ENCODE measurements around the gene CACNA1E.

CACNA1E gene

GRCh38 chr1:181675918-181676190 lies 192.5 kb downstream of the CACNA1E start:
- TF ChIP-seq REST (IDR thresholded peaks at IDR 0.05; ENCODE audit: insufficient read depth in 1 of 2, low read depth in 2 of 2, low read length in 2 of 2) (no peak), SIN3A (IDR thresholded peaks at IDR 0.05; ENCODE audit: borderline replicate concordance, insufficient read depth, low read length) (no peak), POLR2AphosphoS5 (IDR thresholded peaks at IDR 0.05; ENCODE audit: low read depth, low read length) (no peak), FOXP2 (optimal IDR thresholded peaks at IDR 0.05; ENCODE audit: borderline replicate concordance, extremely low read depth, extremely low read length, insufficient read depth) (no peak), TAF1 (IDR thresholded peaks at IDR 0.05; ENCODE audit: borderline replicate concordance, insufficient read depth, low read length) (no peak)

- TF ChIP-seq FOXP2 (optimal IDR thresholded peaks at IDR 0.05; ENCODE audit: borderline replicate concordance, extremely low read depth, extremely low read length, insufficient read depth), result no peak
- TF ChIP-seq POLR2AphosphoS5 (IDR thresholded peaks at IDR 0.05; ENCODE audit: low read depth, low read length), result no peak
- no peak for TF ChIP-seq REST (IDR thresholded peaks at IDR 0.05; ENCODE audit: insufficient read depth in 1 of 2, low read depth in 2 of 2, low read length in 2 of 2)
- no peak for TF ChIP-seq SIN3A (IDR thresholded peaks at IDR 0.05; ENCODE audit: borderline replicate concordance, insufficient read depth, low read length)
- no peak for TF ChIP-seq TAF1 (IDR thresholded peaks at IDR 0.05; ENCODE audit: borderline replicate concordance, insufficient read depth, low read length)
These were observed 193.0 kb downstream of the CACNA1E start for GRCh38 chr1:181676269-181676668.

- TF ChIP-seq REST (IDR thresholded peaks at IDR 0.05; ENCODE audit: insufficient read depth in 1 of 2, low read depth in 2 of 2, low read length in 2 of 2) (no peak), SIN3A (IDR thresholded peaks at IDR 0.05; ENCODE audit: borderline replicate concordance, insufficient read depth, low read length) (no peak), FOXP2 (optimal IDR thresholded peaks at IDR 0.05; ENCODE audit: borderline replicate concordance, extremely low read depth, extremely low read length, insufficient read depth) (no peak), TAF1 (IDR thresholded peaks at IDR 0.05; ENCODE audit: borderline replicate concordance, insufficient read depth, low read length) (no peak), POLR2AphosphoS5 (IDR thresholded peaks at IDR 0.05; ENCODE audit: low read depth, low read length) (no peak)
These were observed 197.0 kb downstream of the CACNA1E start for GRCh38 chr1:181680332-181680731.

- TF ChIP-seq REST (IDR thresholded peaks at IDR 0.05; ENCODE audit: insufficient read depth in 1 of 2, low read depth in 2 of 2, low read length in 2 of 2) (no peak), SIN3A (IDR thresholded peaks at IDR 0.05; ENCODE audit: borderline replicate concordance, insufficient read depth, low read length) (no peak), POLR2AphosphoS5 (IDR thresholded peaks at IDR 0.05; ENCODE audit: low read depth, low read length) (no peak), TAF1 (IDR thresholded peaks at IDR 0.05; ENCODE audit: borderline replicate concordance, insufficient read depth, low read length) (no peak), FOXP2 (optimal IDR thresholded peaks at IDR 0.05; ENCODE audit: borderline replicate concordance, extremely low read depth, extremely low read length, insufficient read depth) (no peak)
These were observed 197.6 kb downstream of the CACNA1E start for GRCh38 chr1:181680871-181681270.

- TF ChIP-seq REST (IDR thresholded peaks at IDR 0.05; ENCODE audit: insufficient read depth in 1 of 2, low read depth in 2 of 2, low read length in 2 of 2), result no peak
- TF ChIP-seq FOXP2 (optimal IDR thresholded peaks at IDR 0.05; ENCODE audit: borderline replicate concordance, extremely low read depth, extremely low read length, insufficient read depth), result no peak
- no peak for TF ChIP-seq POLR2AphosphoS5 (IDR thresholded peaks at IDR 0.05; ENCODE audit: low read depth, low read length)
- no peak for TF ChIP-seq SIN3A (IDR thresholded peaks at IDR 0.05; ENCODE audit: borderline replicate concordance, insufficient read depth, low read length)
- no peak for TF ChIP-seq TAF1 (IDR thresholded peaks at IDR 0.05; ENCODE audit: borderline replicate concordance, insufficient read depth, low read length)
These were observed 201.9 kb downstream of the CACNA1E start for GRCh38 chr1:181685211-181685610.

Data from PFSK-1 (cell line).